Hepatocyte (in vitro differentiated cells): ENCODE results near the gene ZC3H12D. TPM values are rescaled to one million over a fixed set of nuclear protein-coding genes. Genes with fewer than 3 reads are reported as not detected.

ENCODE experiments used
- DNase-seq: peaks from one replicate; pipeline ENCODE4 v3.0.0-alpha.2; 2016; ENCODE audit warnings: low spot score
- H2AFZ ChIP-seq: fragments of 200-600 bp; sonication (generic); 2 replicates; pipeline ENCODE4 v1.6.0; 2016; ENCODE audit warnings: antibody characterized with exemption, mild to moderate bottlenecking
- H3K27ac ChIP-seq: fragments of 200-600 bp; sonication (generic); 2 replicates; pipeline ENCODE4 v1.5.1; 2016; ENCODE audit warnings: mild to moderate bottlenecking
- H3K27me3 ChIP-seq: fragments of 200-600 bp; sonication (generic); 2 replicates; pipeline ENCODE4 v1.6.1; 2016
- H3K36me3 ChIP-seq: fragments of 200-600 bp; sonication (generic); replicated peaks from 2 replicates; pipeline ENCODE4 v1.5.1; 2016; ENCODE audit warnings: low read depth; ENCODE audit not compliant: insufficient read depth
- H3K4me1 ChIP-seq: fragments of 200-600 bp; sonication (generic); 2 replicates; pipeline ENCODE4 v1.5.1; 2016; ENCODE audit warnings: mild to moderate bottlenecking, moderate library complexity; ENCODE audit not compliant: insufficient read depth
- H3K4me2 ChIP-seq: fragments of 200-600 bp; sonication (generic); 2 replicates; pipeline ENCODE4 v1.6.0; 2016
- H3K4me3 ChIP-seq: fragments of 200-600 bp; sonication (generic); 2 replicates; pipeline ENCODE4 v1.5.1; 2016; ENCODE audit warnings: mild to moderate bottlenecking
- H3K79me2 ChIP-seq: fragments of 200-600 bp; sonication (generic); 2 replicates; pipeline ENCODE4 v1.6.0; 2017; ENCODE audit warnings: mild to moderate bottlenecking
- H3K9me2 ChIP-seq: fragments of 200-600 bp; sonication (generic); replicated peaks from 2 replicates; pipeline ENCODE4 v1.6.0; 2017; ENCODE audit warnings: mild to moderate bottlenecking; ENCODE audit not compliant: insufficient read depth
- H3K9me3 ChIP-seq: fragments of 200-600 bp; sonication (generic); 2 replicates; pipeline ENCODE4 v1.5.1; 2016; ENCODE audit warnings: low read depth, mild to moderate bottlenecking
- H4K20me1 ChIP-seq: fragments of 200-600 bp; sonication (generic); 2 replicates; pipeline ENCODE4 v1.6.0; 2016; ENCODE audit warnings: mild to moderate bottlenecking; ENCODE audit not compliant: insufficient read depth, poor library complexity, severe bottlenecking
- EZH2 ChIP-seq: fragments of 200-600 bp; sonication (generic); IDR thresholded peaks from 2 replicates; pipeline ENCODE4 v1.6.1; 2016; ENCODE audit warnings: antibody characterized with exemption, mild to moderate bottlenecking, borderline replicate concordance
- EZH2phosphoT487 ChIP-seq: fragments of 200-600 bp; sonication (generic); IDR thresholded peaks from one replicate; pipeline ENCODE4 v1.6.1; 2018; ENCODE audit warnings: antibody characterized with exemption, mild to moderate bottlenecking, low read depth, moderate library complexity; ENCODE audit not compliant: unreplicated experiment, severe bottlenecking
- WGBS: methylation state at CpG from one replicate; pipeline ENCODE4 v1.1.6; 2016; ENCODE audit warnings: low lambda C conversion rate; ENCODE audit errors: missing lambda C conversion rate; 5-methylcytosine and 5-hydroxymethylcytosine counted together
- polyA plus RNA-seq: library from polyadenylated mRNA; unstranded; fragments of >200 nt; fragmentation: Nextera tagmentation; extraction: Ambion mirVana; gene quantifications from 2 replicates; pipeline ENCODE4 v1.2.1, GENCODE V29; 2016
- total RNA-seq: library from RNA; depleted of rRNA; stranded (reverse); fragments of >200 nt; gene quantifications from 2 replicates; pipeline ENCODE4 v1.2.3, GENCODE V29; 2014
- TF ChIP-seq, protein P1 (sequence below): fragments of 200-600 bp; sonication (generic); IDR thresholded peaks from 2 replicates; pipeline ENCODE4 v1.5.1; 2016; ENCODE audit warnings: antibody characterized with exemption, mild to moderate bottlenecking; ENCODE audit not compliant: poor library complexity

Gene ZC3H12D
- total and polyA plus RNA-seq, 2 experiments from 2014 or later, result 0.06 to 0.50 TPM

DNA sequence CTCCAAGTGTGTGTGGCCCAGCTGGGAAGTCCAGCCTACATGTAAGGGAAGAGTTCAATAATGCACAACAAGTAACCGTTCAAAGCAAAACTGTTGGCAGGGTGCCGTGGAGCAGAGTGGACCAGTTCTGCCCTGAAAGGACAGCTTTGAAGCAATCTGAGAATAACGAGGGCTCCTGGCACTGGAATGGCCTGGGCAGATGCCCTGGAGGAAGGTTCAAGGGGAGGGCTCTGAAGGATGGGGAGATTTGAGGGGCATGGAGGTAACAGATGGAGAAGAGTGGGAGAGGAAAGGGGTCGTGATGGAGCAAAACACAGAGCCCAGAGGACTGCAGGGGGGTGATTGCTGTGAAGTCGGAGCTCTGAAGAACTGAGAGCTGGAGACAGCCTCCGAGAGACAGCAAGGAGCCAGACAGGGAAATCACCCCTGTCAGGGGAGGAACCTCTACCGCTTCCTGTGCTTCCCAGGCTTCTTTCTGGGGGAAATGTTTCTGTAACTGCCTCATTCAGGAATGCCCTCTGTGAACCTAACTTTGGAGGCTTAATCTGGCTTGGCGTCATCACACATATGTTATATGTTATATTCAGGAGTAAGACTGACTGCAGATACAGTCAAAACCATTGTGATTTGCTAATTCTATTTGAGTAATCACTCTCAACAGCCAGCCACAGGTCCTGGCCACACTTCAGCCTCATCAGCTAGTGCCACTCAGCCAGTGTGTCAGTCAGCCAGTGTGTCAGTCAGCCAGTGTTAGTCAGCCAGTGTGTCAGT is 41.2 kb downstream of the ZC3H12D start:
- Histone ChIP-seq H3K79me2 (no peaks in the 10 kb centered on the region), H4K20me1 (no peaks in the 10 kb centered on the region), H3K9me3 (no peaks in the 10 kb centered on the region), H2AFZ (no peak overlapping the region), H3K4me1 (peaks cover 16% of the 10 kb centered on the region), H3K27me3 (no peaks in the 10 kb centered on the region), H3K4me3 (no peak overlapping the region), H3K4me2 (no peak overlapping the region), H3K36me3 (no peaks in the 10 kb centered on the region), H3K9me2 (no peaks in the 10 kb centered on the region), H3K27ac (no peak overlapping the region)
- no peak for DNase-seq
- no peak for TF ChIP-seq EZH2phosphoT487
- TF ChIP-seq, protein P1, sequence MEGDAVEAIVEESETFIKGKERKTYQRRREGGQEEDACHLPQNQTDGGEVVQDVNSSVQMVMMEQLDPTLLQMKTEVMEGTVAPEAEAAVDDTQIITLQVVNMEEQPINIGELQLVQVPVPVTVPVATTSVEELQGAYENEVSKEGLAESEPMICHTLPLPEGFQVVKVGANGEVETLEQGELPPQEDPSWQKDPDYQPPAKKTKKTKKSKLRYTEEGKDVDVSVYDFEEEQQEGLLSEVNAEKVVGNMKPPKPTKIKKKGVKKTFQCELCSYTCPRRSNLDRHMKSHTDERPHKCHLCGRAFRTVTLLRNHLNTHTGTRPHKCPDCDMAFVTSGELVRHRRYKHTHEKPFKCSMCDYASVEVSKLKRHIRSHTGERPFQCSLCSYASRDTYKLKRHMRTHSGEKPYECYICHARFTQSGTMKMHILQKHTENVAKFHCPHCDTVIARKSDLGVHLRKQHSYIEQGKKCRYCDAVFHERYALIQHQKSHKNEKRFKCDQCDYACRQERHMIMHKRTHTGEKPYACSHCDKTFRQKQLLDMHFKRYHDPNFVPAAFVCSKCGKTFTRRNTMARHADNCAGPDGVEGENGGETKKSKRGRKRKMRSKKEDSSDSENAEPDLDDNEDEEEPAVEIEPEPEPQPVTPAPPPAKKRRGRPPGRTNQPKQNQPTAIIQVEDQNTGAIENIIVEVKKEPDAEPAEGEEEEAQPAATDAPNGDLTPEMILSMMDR, result no peak
- TF ChIP-seq EZH2, result no peak
- 66% methylated on average over 8 of the region's 8 CpGs for WGBS

DNA sequence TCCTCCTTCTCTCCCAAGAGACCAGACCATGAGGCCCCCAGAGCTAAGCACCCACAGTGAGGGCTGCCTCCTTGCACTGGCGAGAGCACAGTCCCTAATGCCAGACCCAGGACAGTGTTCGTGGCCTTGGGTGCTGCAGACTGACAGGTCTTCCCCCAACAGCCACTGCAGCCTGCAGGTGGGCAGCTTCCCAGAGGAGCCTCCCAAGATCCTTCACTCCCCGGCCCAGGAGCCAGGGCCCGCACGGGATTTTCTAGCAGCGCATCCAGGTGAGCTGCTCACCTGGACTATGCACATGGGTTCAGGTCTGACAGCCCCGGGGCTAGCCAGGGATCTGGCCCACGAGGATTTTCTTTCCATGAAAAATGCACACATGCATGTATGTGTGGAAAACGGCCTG is 43.1 kb downstream of the ZC3H12D start:
- TF ChIP-seq EZH2phosphoT487, result no peak
- TF ChIP-seq, protein P1, result no peak
- no peak for TF ChIP-seq EZH2
- Histone ChIP-seq H3K4me2 (no peak overlapping the region), H4K20me1 (no peaks in the 10 kb centered on the region), H2AFZ (peak overlapping the region; percentile 38), H3K9me3 (no peaks in the 10 kb centered on the region), H3K9me2 (no peaks in the 10 kb centered on the region), H3K36me3 (no peaks in the 10 kb centered on the region), H3K79me2 (no peaks in the 10 kb centered on the region), H3K4me1 (peaks cover 16% of the 10 kb centered on the region), H3K4me3 (no peak overlapping the region), H3K27me3 (no peaks in the 10 kb centered on the region), H3K27ac (peak overlapping the region; percentile 21)
- DNase-seq, result no peak
- WGBS, result 78% methylated on average over 9 of the region's 9 CpGs

DNA sequence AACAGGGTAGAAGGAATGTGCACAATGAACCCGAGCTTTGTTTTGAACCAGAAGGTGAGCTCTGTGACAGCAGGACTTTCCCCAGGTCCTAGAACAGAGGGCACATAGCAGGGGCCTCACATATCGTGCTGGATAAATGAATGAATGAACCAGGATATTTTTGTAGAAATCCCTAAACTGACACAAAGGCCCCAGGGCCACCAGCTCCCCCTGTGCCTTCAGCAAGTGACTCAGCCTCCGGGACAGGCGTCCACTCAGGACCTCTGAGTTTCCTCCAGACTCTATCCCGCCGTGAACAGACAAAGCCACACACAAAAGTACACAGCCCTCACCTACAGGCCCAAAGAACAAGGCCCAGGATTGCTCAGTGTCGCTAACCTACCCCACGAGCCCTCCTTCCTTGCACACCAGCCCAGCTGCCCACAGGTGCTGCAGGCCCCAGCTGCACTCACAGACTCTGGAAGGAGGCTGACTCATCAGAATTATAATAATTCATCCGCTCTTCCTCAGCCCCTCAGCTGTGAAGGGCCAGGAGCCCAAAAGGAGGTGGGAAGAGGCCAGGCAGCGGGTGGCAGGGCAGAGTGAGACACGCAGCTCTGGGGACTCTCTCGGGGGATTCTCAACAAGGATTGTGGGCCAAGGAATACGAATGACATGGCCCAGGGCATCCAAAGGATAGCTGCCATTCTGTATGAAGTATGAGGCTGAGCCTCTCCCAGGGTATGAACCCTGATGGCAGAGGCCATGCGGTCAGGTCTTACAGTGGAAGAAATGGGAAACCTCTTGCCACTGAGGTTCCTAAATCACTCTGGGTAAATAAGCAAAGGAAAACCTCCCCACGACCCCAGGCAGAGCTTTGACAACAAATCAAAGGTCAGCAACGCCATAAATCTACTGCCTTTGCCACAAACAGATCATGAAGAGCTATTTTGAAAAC is 43.8 kb downstream of the ZC3H12D start:
- no peaks in the 10 kb centered on the region for H4K20me1 ChIP-seq
- H3K27ac ChIP-seq, result peak overlapping the region; percentile 21

More for the DNA sequence above, 43.8 kb downstream of the ZC3H12D start:
- DNase-seq, result no peak
- H3K27me3 ChIP-seq, result no peaks in the 10 kb centered on the region
- no peaks in the 10 kb centered on the region for H3K9me2 ChIP-seq
- H3K9me3 ChIP-seq, result no peaks in the 10 kb centered on the region
- no peaks in the 10 kb centered on the region for H3K36me3 ChIP-seq
- peaks cover 16% of the 10 kb centered on the region for H3K4me1 ChIP-seq
- TF ChIP-seq EZH2phosphoT487, result no peak
- TF ChIP-seq EZH2, result no peak
- TF ChIP-seq, protein P1, result no peak
- 76% methylated on average over 16 of the region's 16 CpGs for WGBS
- H2AFZ ChIP-seq, result peak overlapping the region; percentile 38
- H3K4me3 ChIP-seq, result no peak overlapping the region
- no peak overlapping the region for H3K4me2 ChIP-seq
- H3K79me2 ChIP-seq, result no peaks in the 10 kb centered on the region
